OCI-LY7 (cell line): Measurements from ENCODE around the gene PRMT1. TPM values are rescaled to one million over a fixed set of nuclear protein-coding genes. Genes with fewer than 3 reads are reported as not detected.

ENCODE experiments used
- Bru-seq: library from RNA; stranded (reverse); fragments of 400-500 nt; gene quantifications from one replicate; lab custom pipeline; 2021; lab: Mats Ljungman, UMichigan
- BruChase-seq, 2 experiments: library from RNA; stranded (reverse); fragments of 400-500 nt; gene quantifications; one replicate each; lab custom pipeline; 2021; lab: Mats Ljungman, UMichigan
- BruUV-seq: library from RNA; stranded (reverse); fragments of 400-500 nt; replicated peaks from 2 replicates; lab custom pipeline; 2021; lab: Mats Ljungman, UMichigan
- CTCF ChIA-PET: fragments of 300-600 bp; sonication (Branson Sonifier 250); formaldehyde crosslinking; loops from one replicate; lab custom pipeline; 2022; ENCODE audit warnings: antibody characterized with exemption; ENCODE audit not compliant: unreplicated experiment; lab: Charles Lee
- POLR2A ChIA-PET: fragments of 300-600 bp; sonication (Branson Sonifier 250); formaldehyde crosslinking; loops from one replicate; lab custom pipeline; 2022; ENCODE audit warnings: antibody characterized with exemption; lab: Charles Lee
- DNase-seq: peaks from one replicate; pipeline ENCODE4 v3.0.0-alpha.2; 2015; ENCODE audit warnings: low spot score
- H2AFZ ChIP-seq: fragments of 200-600 bp; sonication (generic), shearing (Covaris generic); 2 replicates; pipeline ENCODE4 v1.6.1; 2014; ENCODE audit warnings: mild to moderate bottlenecking, antibody characterized with exemption, low read length, moderate library complexity
- H3K27ac ChIP-seq: fragments of 200-600 bp; sonication (generic); 2 replicates; pipeline ENCODE4 v1.5.1; 2014; ENCODE audit warnings: mixed run types, low read depth, mild to moderate bottlenecking, moderate library complexity, low read length, inconsistent platforms; ENCODE audit not compliant: poor library complexity, severe bottlenecking
- H3K36me3 ChIP-seq: fragments of 200-600 bp; sonication (generic); 2 replicates; pipeline ENCODE4 v1.6.1; 2014; ENCODE audit warnings: mild to moderate bottlenecking, antibody characterized with exemption, low read length, moderate library complexity, mixed read lengths; ENCODE audit not compliant: insufficient read depth
- H3K4me1 ChIP-seq: fragments of 200-600 bp; sonication (generic); 2 replicates; pipeline ENCODE4 v1.5.1; 2014; ENCODE audit warnings: mild to moderate bottlenecking, low read length; ENCODE audit not compliant: insufficient read depth, poor library complexity, severe bottlenecking
- H3K4me2 ChIP-seq: fragments of 200-600 bp; sonication (generic); 2 replicates; pipeline ENCODE4 v1.6.1; 2014; ENCODE audit warnings: mild to moderate bottlenecking, low read length
- H3K4me3 ChIP-seq: fragments of 200-600 bp; sonication (generic); 2 replicates; pipeline ENCODE4 v1.5.1; 2014; ENCODE audit warnings: mild to moderate bottlenecking, low read depth, low read length; ENCODE audit not compliant: poor library complexity, severe bottlenecking
- H3K79me2 ChIP-seq: fragments of 200-600 bp; sonication (generic); 2 replicates; pipeline ENCODE4 v1.6.1; 2016; ENCODE audit warnings: low read depth, mild to moderate bottlenecking, low read length, moderate library complexity, mixed read lengths; ENCODE audit not compliant: insufficient read depth
- H3K9me2 ChIP-seq: fragments of 200-600 bp; sonication (generic); 2 replicates; pipeline ENCODE4 v1.6.1; 2016; ENCODE audit warnings: mild to moderate bottlenecking, low read length, mixed read lengths; ENCODE audit not compliant: insufficient read depth
- H3K9me3 ChIP-seq: fragments of 200-600 bp; sonication (generic); 2 replicates; pipeline ENCODE4 v1.6.1; 2014; ENCODE audit warnings: mild to moderate bottlenecking, mixed run types, low read length, mixed read lengths
- H4K20me1 ChIP-seq: fragments of 200-600 bp; sonication (generic); 2 replicates; pipeline ENCODE4 v1.6.1; 2014; ENCODE audit warnings: mild to moderate bottlenecking, antibody characterized with exemption, low read length, moderate library complexity, mixed read lengths; ENCODE audit not compliant: insufficient read depth
- CTCF ChIP-seq: fragments of 200-600 bp; sonication (generic); conservative IDR thresholded peaks from 2 replicates; pipeline ENCODE4 v1.5.1; 2014; ENCODE audit warnings: mild to moderate bottlenecking, antibody characterized with exemption, low read length, moderate library complexity, mixed read lengths
- EZH2phosphoT487 ChIP-seq: fragments of 200-600 bp; sonication (generic); IDR thresholded peaks from 2 replicates; pipeline ENCODE4 v1.6.1; 2018; ENCODE audit warnings: low read depth, borderline replicate concordance, mild to moderate bottlenecking, mixed run types, antibody characterized with exemption, low read length, moderate library complexity, mixed read lengths
- intact Hi-C: fragments of 100-400 bp; cut with micrococcal nuclease; formaldehyde crosslinking; loops from one replicate; pipeline ENCODE4 v1.10.0; 2022; ENCODE audit not compliant: unreplicated experiment
- long read RNA-seq: library from polyadenylated mRNA; stranded (forward); transcript quantifications from one replicate; pipeline ENCODE4 v2.0.0, GENCODE V29; 2022
- total RNA-seq, 2 experiments: library from RNA; depleted of rRNA in 1 of 2; stranded (reverse); fragments of >200 nt in 1 of 2; shearing (Covaris generic) in 1 of 2; gene quantifications; 2 replicates each; pipeline ENCODE4 v1.2.3, GENCODE V29; 2014 to 2022

Gene PRMT1
- total RNA-seq (2014; rRNA removed; shearing (Covaris generic)) (403 and 412 TPM in 2 replicates), total RNA-seq (2022) (266 and 285 TPM in 2 replicates), Bru-seq, nascent RNA (percentile 83 among the genes with signal in this experiment), BruChase-seq, experiment 1, labeled RNA remaining after a 6-hour chase (percentile 96 among the genes with signal in this experiment), BruChase-seq, experiment 2, labeled RNA remaining after a 2-hour chase (percentile 92 among the genes with signal in this experiment)
- long read RNA-seq, transcript PRMT1-202 (11 exons, 1,327 nt) = minor isoform, 45 of 418 reads
- long read RNA-seq, transcript PRMT1-201 (10 exons, 1,393 nt) = major isoform, 320 of 418 reads
- long read RNA-seq, partial matches to known transcripts = 12 of 418 reads
- long read RNA-seq, other reads (novel, unspliced or antisense) = 40 of 418 reads

- Histone ChIP-seq H2AFZ (peak within 1 kb of the TSS; percentile 9; the same call in 1 of the 2 replicates), H3K4me1 (peaks cover 54% of the 10 kb centered on the region), H3K36me3 (peaks cover 36% of the 10 kb centered on the region), H3K27ac (peak within 1 kb of the TSS; percentile 84), H3K79me2 (peaks cover 53% of the 10 kb centered on the region), H4K20me1 (0 out of 2 replicates have a peak, but pooled peaks cover 9% of the 10 kb centered on the region), H3K9me3 (no peaks in the 10 kb centered on the region), H3K4me2 (peak within 1 kb of the TSS; percentile 95), H3K4me3 (peak within 1 kb of the TSS; percentile 96), H3K9me2 (no peaks in the 10 kb centered on the region)
- intact Hi-C loops = loop anchor here (2.0 to 10.0 kb wide), 4 partner anchors 87 to 1040 kb away; partner anchors contain the start of genes DBP and PRR12
- TF ChIP-seq CTCF (no peak), EZH2phosphoT487 (no peak)
- POLR2A ChIA-PET = interaction anchor here (0.5 to 1.3 kb wide), 2 partner anchors 10 to 29 kb away, joined by 4 to 5 read pairs; no protein-coding TSS in a partner anchor
- DNase-seq = peak; percentile 72
- no TSS peak for BruUV-seq
- CTCF ChIA-PET = interaction anchor here (0.6 kb wide), 2 partner anchors 150 to 164 kb away, joined by 3 to 6 read pairs; partner anchors contain the start of gene RCN3
Observed at GRCh38 chr19:49677231-49677900, at the start of gene PRMT1. TSS of gene PRMT1 (plus strand) at chr19:49677271. CDS start at chr19:49677281, 10 bp downstream.

GRCh38 chr19:49629659-49630058, 47.4 kb upstream of the PRMT1 start:
- no peak for DNase-seq
- no peaks in the 10 kb centered on the region for H3K4me1 ChIP-seq
- H2AFZ ChIP-seq = no peak overlapping the region
- ChIA-PET POLR2A (no interaction called here), CTCF (no interaction called here)
- H3K4me2 ChIP-seq = no peak overlapping the region
- peaks cover 40% of the 10 kb centered on the region for H3K36me3 ChIP-seq
- intact Hi-C loops = no loop called here
- no TSS peak for BruUV-seq
- no peak overlapping the region for H3K4me3 ChIP-seq
- TF ChIP-seq CTCF = no peak
- no peak for TF ChIP-seq EZH2phosphoT487
- no peaks in the 10 kb centered on the region for H3K9me2 ChIP-seq
- no peak overlapping the region for H3K27ac ChIP-seq
- no peaks in the 10 kb centered on the region for H3K79me2 ChIP-seq
- H4K20me1 ChIP-seq = no peaks in the 10 kb centered on the region
- no peaks in the 10 kb centered on the region for H3K9me3 ChIP-seq
